Mucosa of rectum (tissue), 2 donors: ENCODE results near the gene PCBP2.
A peak's percentile ranks its signal among the peaks of the same experiment; 100 is the strongest.
"Not testable (repeated sequence)": the region's sequence is repeated elsewhere in the genome, so short reads cannot be mapped to it uniquely, and the experiment has no call there.

Experiments used
- H3K27ac ChIP-seq, 2 donors: one replicate each; pipeline ENCODE4 v1.7.0; 2013; ENCODE audit warnings: inconsistent platforms in 2 of 2, low read depth in 2 of 2, low read length in 2 of 2
- H3K27me3 ChIP-seq, 2 donors: one replicate each; pipeline ENCODE4 v1.7.0; 2013; ENCODE audit warnings: low read length in 2 of 2; ENCODE audit not compliant: control insufficient read depth in 2 of 2, insufficient read depth in 2 of 2
- H3K36me3 ChIP-seq, 2 donors: one replicate each; pipeline ENCODE4 v1.7.0; 2013; ENCODE audit warnings: low read length in 2 of 2; ENCODE audit not compliant: control insufficient read depth in 2 of 2, insufficient read depth in 2 of 2
- H3K4me1 ChIP-seq, 2 donors: one replicate each; pipeline ENCODE4 v1.7.0; 2013; ENCODE audit warnings: low read length in 2 of 2, mild to moderate bottlenecking in 1 of 2; ENCODE audit not compliant: control insufficient read depth in 2 of 2, insufficient read depth in 2 of 2
- H3K4me3 ChIP-seq, 2 donors: one replicate each; pipeline ENCODE4 v1.7.0; 2013; ENCODE audit warnings: low read length in 2 of 2
- H3K9ac ChIP-seq, 2 donors: one replicate each; pipeline ENCODE4 v1.7.0; 2013; ENCODE audit warnings: low read length in 2 of 2, low read depth in 1 of 2, mild to moderate bottlenecking in 1 of 2
- H3K9me3 ChIP-seq, 2 donors: one replicate each; pipeline ENCODE4 v1.7.0; 2013; ENCODE audit warnings: low read length in 2 of 2; ENCODE audit not compliant: control insufficient read depth in 2 of 2
- donor health status: healthy.
- donor health status: Normal muscosa, but diverticular disease.

The PCBP2 gene

DNA sequence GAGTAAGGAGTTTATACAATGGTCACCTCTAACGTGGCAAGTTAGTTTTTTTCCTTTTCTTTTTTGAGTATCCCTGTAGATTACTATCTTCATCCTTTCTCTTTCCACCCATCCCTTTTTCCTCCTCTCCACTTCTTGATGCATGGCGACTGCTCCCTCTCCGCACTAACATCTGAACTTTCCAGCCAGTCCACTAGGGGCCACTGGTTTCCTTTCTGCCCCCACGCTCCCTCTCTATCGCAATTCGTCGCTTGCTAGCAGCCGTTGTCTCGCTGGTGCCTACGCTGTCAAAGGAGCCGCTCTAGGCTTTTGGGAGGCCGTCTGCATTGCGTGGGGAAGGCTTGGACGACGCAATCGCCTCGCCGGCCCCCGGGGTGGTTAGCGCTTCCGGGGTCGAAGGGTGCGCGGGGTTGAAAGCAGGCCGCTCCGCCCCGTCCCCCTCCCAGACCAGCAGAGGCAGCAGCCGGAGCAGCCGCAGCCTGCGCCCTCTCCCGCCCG, at the start of gene PCBP2:
Gene PCBP2, plus strand, starts transcription at position 442 of the 498 bp plus-strand sequence. CDS start 2,699 bp downstream, outside the sequence.
- Histone ChIP-seq H3K4me1 (peaks cover 12 to 14% of the 10 kb centered on the region in 2 donors), H3K9me3 (no peaks in the 10 kb centered on the region), H3K9ac (peak within 1 kb of the TSS; percentile 88 to 90), H3K27ac (peak within 1 kb of the TSS; percentile 95 to 97), H3K27me3 (no peaks in the 10 kb centered on the region), H3K4me3 (peak within 1 kb of the TSS; percentile 78 to 94), H3K36me3 (peaks cover 27 to 35% of the 10 kb centered on the region in 2 donors)

- not testable (repeated sequence) for H3K4me3 ChIP-seq, H3K27ac ChIP-seq, H3K9ac ChIP-seq, H3K4me1 ChIP-seq, H3K9me3 ChIP-seq, H3K27me3 ChIP-seq
- peaks cover 7 to 18% of the 10 kb centered on the region in 2 donors for H3K36me3 ChIP-seq
Measured at GRCh38 chr12:53402351-53402750, 49.6 kb upstream of the PCBP2 start.

GRCh38 chr12:53402871-53403270, 49.0 kb upstream of the PCBP2 start:
- Histone ChIP-seq H3K9ac (no peak overlapping the region), H3K36me3 (peaks cover 7 to 18% of the 10 kb centered on the region in 2 donors), H3K4me1 (no peaks in the 10 kb centered on the region)

DNA sequence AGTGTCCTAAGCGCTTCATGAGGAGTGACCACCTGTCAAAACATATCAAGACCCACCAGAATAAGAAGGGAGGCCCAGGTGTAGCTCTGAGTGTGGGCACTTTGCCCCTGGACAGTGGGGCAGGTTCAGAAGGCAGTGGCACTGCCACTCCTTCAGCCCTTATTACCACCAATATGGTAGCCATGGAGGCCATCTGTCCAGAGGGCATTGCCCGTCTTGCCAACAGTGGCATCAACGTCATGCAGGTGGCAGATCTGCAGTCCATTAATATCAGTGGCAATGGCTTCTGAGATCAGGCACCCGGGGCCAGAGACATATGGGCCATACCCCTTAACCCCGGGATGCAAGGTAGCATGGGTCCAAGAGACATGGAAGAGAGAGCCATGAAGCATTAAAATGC, 41.0 kb upstream of the PCBP2 start:
- peaks cover 42 to 51% of the 10 kb centered on the region in 2 donors for H3K36me3 ChIP-seq
- H3K27me3 ChIP-seq: no peaks in the 10 kb centered on the region
- H3K9ac ChIP-seq: no peak overlapping the region
- no peak overlapping the region for H3K27ac ChIP-seq
- H3K4me3 ChIP-seq: no peak overlapping the region
- H3K4me1 ChIP-seq: no peaks in the 10 kb centered on the region
- H3K9me3 ChIP-seq: no peaks in the 10 kb centered on the region

More at GRCh38 chr12:53402871-53403270, 49.0 kb upstream of the PCBP2 start:
- Histone ChIP-seq H3K27ac (no peak overlapping the region), H3K4me3 (no peak overlapping the region), H3K9me3 (no peaks in the 10 kb centered on the region), H3K27me3 (no peaks in the 10 kb centered on the region)

DNA sequence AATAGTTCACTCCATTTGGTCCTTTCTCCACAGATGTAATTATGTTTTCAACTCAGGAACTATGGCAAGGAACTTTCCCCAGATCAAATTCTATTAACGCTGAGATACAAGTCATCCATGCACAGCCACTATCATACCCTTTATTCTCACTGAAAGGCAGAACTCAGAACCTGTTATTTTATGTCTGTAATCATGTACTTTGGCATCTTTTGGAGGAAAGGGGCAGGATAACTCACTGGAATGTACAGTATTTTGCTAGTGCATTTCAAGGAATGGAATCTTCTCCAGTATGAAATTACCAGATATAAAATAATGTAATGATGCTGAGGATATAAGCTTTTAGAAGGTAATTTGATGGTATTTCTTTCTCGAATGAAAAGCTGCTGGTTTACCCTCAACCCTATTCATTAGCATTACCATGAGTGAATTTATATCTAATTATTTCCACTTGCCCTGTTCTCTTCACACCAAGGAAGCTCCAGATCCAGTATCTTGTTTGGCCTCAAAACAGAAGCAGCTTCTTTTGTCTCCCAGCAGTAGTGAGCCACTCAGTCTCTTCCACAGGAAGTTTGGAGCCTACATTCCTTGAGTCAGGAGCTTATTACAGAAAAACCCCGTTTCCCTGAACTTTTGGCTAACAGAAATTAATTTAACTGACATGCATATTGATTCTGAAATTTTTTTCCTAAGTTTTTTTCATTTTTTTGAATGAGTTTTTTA, 38.3 kb upstream of the PCBP2 start:
- H3K4me3 ChIP-seq: no peak overlapping the region
- H3K27ac ChIP-seq: no peak overlapping the region
- no peaks in the 10 kb centered on the region for H3K4me1 ChIP-seq
- H3K9me3 ChIP-seq: no peaks in the 10 kb centered on the region
- peaks cover 35 to 42% of the 10 kb centered on the region in 2 donors for H3K36me3 ChIP-seq
- H3K9ac ChIP-seq: no peak overlapping the region
- H3K27me3 ChIP-seq: no peaks in the 10 kb centered on the region

- H3K27ac ChIP-seq: no peak overlapping the region
- no peaks in the 10 kb centered on the region for H3K9me3 ChIP-seq
- no peak overlapping the region for H3K4me3 ChIP-seq
- no peaks in the 10 kb centered on the region for H3K4me1 ChIP-seq
- no peak overlapping the region for H3K9ac ChIP-seq
- H3K36me3 ChIP-seq: peaks cover 28 to 33% of the 10 kb centered on the region in 2 donors
- H3K27me3 ChIP-seq: no peaks in the 10 kb centered on the region
Measured at GRCh38 chr12:53414756-53415417, 37.0 kb upstream of the PCBP2 start.

DNA sequence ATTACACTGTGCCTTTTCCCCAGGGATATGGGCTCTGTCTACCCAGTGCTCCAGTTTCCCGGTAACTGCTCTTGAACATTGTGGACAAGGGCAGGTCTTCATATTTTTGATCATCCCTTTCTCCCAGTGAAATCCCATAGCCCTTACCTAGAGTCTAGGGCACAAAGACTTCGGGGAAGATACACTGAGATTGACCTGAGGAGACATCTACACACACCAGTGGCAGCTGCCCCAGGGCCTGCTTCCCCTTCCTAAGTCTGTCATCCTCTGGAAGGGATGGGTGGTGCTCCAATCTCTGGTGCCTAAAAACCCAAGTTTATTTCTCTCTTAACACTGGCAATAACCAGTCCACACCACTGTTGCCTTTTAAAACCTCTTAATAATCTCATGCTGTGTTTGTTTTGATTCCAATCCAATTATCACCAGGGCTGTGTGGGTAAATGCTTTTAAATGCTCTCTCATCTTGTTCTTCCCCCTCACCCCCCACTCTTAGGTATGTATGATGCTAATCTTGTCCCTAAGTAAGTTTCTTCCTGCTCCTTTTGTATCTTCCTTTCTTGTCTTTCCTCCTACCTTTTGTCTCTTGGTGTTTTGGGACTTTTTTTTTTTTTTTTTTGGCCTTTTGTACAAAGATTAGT, 36.0 kb upstream of the PCBP2 start:
- not testable (repeated sequence) for H3K9me3 ChIP-seq, H3K27me3 ChIP-seq, H3K9ac ChIP-seq, H3K4me1 ChIP-seq, H3K27ac ChIP-seq, H3K4me3 ChIP-seq
- H3K36me3 ChIP-seq: peaks cover 25% of the 10 kb centered on the region in 2 donors

DNA sequence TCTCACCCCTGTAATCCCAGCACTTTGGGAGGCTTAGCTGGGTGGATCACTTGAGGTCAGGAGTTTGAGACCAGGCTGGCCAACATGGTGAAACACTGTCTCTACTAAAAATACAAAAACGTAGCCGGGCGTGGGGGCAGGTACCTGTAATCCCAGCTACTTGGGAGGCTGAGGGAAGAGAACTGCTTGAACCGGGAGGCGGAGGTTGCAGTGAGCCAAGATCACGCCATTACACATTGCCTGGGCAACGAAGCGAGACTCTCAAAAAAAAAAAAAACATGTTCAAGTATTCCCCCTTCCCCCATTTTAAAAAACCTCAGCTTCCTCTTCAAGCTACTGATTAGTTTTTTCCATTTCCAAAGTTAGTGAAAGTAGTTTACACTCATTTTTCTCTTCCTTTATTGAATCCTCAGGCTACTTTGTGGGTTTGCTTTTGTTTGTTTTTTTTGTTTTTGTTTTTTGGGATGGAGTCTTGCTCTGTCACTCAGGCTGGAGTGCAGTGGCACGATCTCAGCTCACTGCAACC, 34.5 kb upstream of the PCBP2 start:
- H3K4me3 ChIP-seq, H3K9me3 ChIP-seq, H3K27ac ChIP-seq, H3K9ac ChIP-seq, H3K4me1 ChIP-seq, H3K27me3 ChIP-seq: not testable (repeated sequence)
- H3K36me3 ChIP-seq: peaks cover 11 to 15% of the 10 kb centered on the region in 2 donors

- Histone ChIP-seq H3K27ac (no peak overlapping the region), H3K4me1 (peaks cover 3% of the 10 kb centered on the region in 2 donors), H3K27me3 (no peaks in the 10 kb centered on the region), H3K36me3 (peaks cover 6 to 11% of the 10 kb centered on the region in 2 donors), H3K4me3 (no peak overlapping the region), H3K9me3 (no peaks in the 10 kb centered on the region), H3K9ac (no peak overlapping the region)
Measured at GRCh38 chr12:53418221-53418620, 33.7 kb upstream of the PCBP2 start.

DNA sequence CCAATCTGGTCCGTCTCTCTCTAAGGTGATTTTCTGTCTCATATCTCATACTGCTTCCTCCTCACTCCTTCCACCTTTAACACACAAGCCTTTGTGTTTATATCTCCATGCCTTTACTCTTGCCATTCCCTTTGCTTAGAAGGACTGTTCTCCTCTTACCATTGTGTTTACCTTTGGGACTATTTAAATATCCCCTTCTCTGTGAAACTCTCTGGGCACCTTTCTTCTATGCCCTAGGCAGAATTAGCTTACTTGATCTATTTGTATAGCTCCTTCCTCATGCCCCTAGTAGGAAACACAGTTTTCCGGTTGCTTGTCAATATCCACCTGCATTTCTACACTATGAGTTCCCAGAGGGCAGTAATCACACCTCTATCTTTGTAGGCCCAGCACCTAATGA, 32.1 kb upstream of the PCBP2 start:
- H3K9ac ChIP-seq: no peak overlapping the region

More for the DNA sequence above, 32.1 kb upstream of the PCBP2 start:
- Histone ChIP-seq H3K27me3 (no peaks in the 10 kb centered on the region), H3K36me3 (no peaks in the 10 kb centered on the region), H3K4me3 (no peak overlapping the region), H3K4me1 (peaks cover 3% of the 10 kb centered on the region in 2 donors), H3K9me3 (no peaks in the 10 kb centered on the region), H3K27ac (no peak overlapping the region)
